Tibial nerve (tissue), 3 donors: ENCODE data around the gene SRGAP2B.
"Not testable (repeated sequence)": the region's sequence is repeated elsewhere in the genome, so short reads cannot be mapped to it uniquely, and the experiment has no call there.

Experiments used
- POLR2A ChIP-seq, 2 donors: fragments of 450-650 bp; IDR thresholded peaks; one replicate each; pipeline ENCODE4 v1.6.1; 2017; ENCODE audit warnings: antibody characterized with exemption in 2 of 2, mild to moderate bottlenecking in 2 of 2, moderate library complexity in 2 of 2
- TF ChIP-seq, protein P1 (sequence below), 5 experiments: fragments of 200-600 bp in 3 of 5; fragments of 450-650 bp in 2 of 5; sonication (generic) in 3 of 5; IDR thresholded peaks; one replicate each; pipeline ENCODE4 v1.5.1; 2016 to 2019; ENCODE audit warnings: antibody characterized with exemption in 5 of 5, mild to moderate bottlenecking in 3 of 5, moderate library complexity in 2 of 5

DNA sequence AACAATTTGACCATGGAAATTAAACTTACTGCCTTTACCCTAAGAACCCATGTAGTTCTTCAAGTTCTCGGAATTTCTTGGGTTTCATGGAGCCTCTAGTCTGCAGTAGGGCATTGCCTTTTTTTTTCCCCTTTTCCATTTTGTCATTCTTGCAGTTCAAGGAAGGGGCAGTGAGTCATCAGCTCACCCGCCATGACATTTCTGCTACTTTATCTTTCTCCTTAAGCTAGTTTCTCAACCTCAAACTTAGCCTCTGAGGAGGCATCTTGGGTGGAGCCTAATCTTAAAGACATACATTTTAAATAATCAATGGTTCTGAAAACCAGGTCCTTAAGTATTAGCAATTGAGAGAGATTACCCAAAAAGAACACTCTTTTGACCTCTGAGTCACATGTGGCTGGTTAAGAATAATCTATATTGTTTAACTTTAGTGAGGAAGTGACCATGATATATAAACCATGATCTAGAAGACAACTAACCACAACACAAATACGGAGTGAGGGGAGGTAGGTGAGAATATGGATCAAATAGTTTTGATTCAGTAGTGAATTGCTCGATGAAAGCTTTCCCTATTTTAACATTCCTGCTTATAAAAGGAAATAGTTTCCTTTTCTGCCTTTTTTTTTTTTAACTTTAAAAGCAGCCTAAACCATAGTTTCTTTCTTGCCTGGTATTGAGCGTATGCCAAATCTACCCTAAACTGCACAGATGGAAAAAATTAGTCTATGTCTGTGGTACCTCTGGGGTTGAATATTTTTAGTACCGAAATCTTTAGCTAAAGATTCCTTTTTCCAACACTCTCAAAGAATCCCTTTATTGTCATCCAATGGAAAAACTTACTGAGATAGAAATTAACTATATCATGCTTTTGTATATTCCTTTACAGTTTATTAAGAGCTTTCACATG is 20.7 kb upstream of the SRGAP2B start:
- TF ChIP-seq, protein P1, sequence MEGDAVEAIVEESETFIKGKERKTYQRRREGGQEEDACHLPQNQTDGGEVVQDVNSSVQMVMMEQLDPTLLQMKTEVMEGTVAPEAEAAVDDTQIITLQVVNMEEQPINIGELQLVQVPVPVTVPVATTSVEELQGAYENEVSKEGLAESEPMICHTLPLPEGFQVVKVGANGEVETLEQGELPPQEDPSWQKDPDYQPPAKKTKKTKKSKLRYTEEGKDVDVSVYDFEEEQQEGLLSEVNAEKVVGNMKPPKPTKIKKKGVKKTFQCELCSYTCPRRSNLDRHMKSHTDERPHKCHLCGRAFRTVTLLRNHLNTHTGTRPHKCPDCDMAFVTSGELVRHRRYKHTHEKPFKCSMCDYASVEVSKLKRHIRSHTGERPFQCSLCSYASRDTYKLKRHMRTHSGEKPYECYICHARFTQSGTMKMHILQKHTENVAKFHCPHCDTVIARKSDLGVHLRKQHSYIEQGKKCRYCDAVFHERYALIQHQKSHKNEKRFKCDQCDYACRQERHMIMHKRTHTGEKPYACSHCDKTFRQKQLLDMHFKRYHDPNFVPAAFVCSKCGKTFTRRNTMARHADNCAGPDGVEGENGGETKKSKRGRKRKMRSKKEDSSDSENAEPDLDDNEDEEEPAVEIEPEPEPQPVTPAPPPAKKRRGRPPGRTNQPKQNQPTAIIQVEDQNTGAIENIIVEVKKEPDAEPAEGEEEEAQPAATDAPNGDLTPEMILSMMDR (IDR thresholded peaks at IDR 0.05) = not testable (repeated sequence)
- TF ChIP-seq POLR2A (IDR thresholded peaks at IDR 0.05) = not testable (repeated sequence)
